Vagina (tissue), 2 donors: ENCODE measurements around the gene RGL3. TPM values are rescaled to one million over a fixed set of nuclear protein-coding genes. Genes with fewer than 3 reads are reported as not detected.

ENCODE experiments used
- DNase-seq, 2 donors: peaks; one replicate each; pipeline ENCODE4 v3.0.0-alpha.2; 2017; ENCODE audit errors: extremely low spot score in 2 of 2
- H3K27ac ChIP-seq: fragments of 200-600 bp; sonication (generic); one replicate; pipeline ENCODE4 v1.5.1; 2019
- H3K27me3 ChIP-seq: fragments of 200-600 bp; sonication (generic); one replicate; pipeline ENCODE4 v1.5.1; 2019
- H3K36me3 ChIP-seq, 2 donors: fragments of 200-600 bp; sonication (generic); one replicate each; pipeline ENCODE4 v1.5.1; 2017 to 2019
- H3K4me1 ChIP-seq: fragments of 200-600 bp; sonication (generic); one replicate; pipeline ENCODE4 v1.5.1; 2019
- H3K4me3 ChIP-seq, 2 donors: fragments of 200-600 bp; sonication (generic); 1 replicate in 1 of 2; 2 replicates in 1 of 2; pipeline ENCODE4 v1.5.1; 2016 to 2019
- H3K9me3 ChIP-seq: fragments of 200-600 bp; sonication (generic); one replicate; pipeline ENCODE4 v1.5.1; 2019
- CTCF ChIP-seq, 3 experiments: fragments of 450-650 bp in 2 of 3; fragments of 200-600 bp in 1 of 3; sonication (generic) in 1 of 3; IDR thresholded peaks; one replicate each; pipeline ENCODE4 v1.5.1; 2017 to 2019; ENCODE audit warnings: antibody characterized with exemption in 3 of 3, mild to moderate bottlenecking in 2 of 3, moderate library complexity in 2 of 3
- POLR2A ChIP-seq, 2 donors: fragments of 450-650 bp; IDR thresholded peaks; one replicate each; pipeline ENCODE4 v1.6.1; 2017; ENCODE audit warnings: antibody characterized with exemption in 2 of 2, mild to moderate bottlenecking in 2 of 2, moderate library complexity in 2 of 2
- POLR2AphosphoS5 ChIP-seq, 2 donors: sonication (generic); formaldehyde crosslinking; IDR thresholded peaks; one replicate each; pipeline ENCODE4 v1.9.0; 2017; ENCODE audit warnings: antibody characterized with exemption in 2 of 2, mild to moderate bottlenecking in 2 of 2, low read depth in 1 of 2; ENCODE audit not compliant: insufficient read depth in 1 of 2
- intact Hi-C: fragments of 100-400 bp; cut with DNase I; formaldehyde crosslinking; loops from one replicate; pipeline ENCODE4 v1.15.1; 2023
- total RNA-seq: library from RNA; depleted of rRNA; stranded (reverse); fragments of >200 nt; gene quantifications from one replicate; pipeline ENCODE4 v1.2.3, GENCODE V29; 2016

The RGL3 gene
- total RNA-seq, 1 donor from 2014 or later: 19.6 TPM

- Histone ChIP-seq H3K4me1 (no peaks in the 10 kb centered on the region), H3K27ac (no peak overlapping the region), H3K4me3 (no peak overlapping the region), H3K27me3 (no peaks in the 10 kb centered on the region), H3K9me3 (no peaks in the 10 kb centered on the region), H3K36me3 (peaks cover 0 to 4% of the 10 kb centered on the region in 2 donors)
- intact Hi-C loops: no loop called here
- TF ChIP-seq CTCF (IDR thresholded peaks at IDR 0.05) (no peak), POLR2A (IDR thresholded peaks at IDR 0.05) (no peak), POLR2AphosphoS5 (IDR thresholded peaks at IDR 0.05; ENCODE audit: insufficient read depth in 1 of 2, low read depth in 1 of 2) (no peak)
- DNase-seq: no peak
Observed at GRCh38 chr19:11399667-11400066, 19.4 kb downstream of the RGL3 start.

DNA sequence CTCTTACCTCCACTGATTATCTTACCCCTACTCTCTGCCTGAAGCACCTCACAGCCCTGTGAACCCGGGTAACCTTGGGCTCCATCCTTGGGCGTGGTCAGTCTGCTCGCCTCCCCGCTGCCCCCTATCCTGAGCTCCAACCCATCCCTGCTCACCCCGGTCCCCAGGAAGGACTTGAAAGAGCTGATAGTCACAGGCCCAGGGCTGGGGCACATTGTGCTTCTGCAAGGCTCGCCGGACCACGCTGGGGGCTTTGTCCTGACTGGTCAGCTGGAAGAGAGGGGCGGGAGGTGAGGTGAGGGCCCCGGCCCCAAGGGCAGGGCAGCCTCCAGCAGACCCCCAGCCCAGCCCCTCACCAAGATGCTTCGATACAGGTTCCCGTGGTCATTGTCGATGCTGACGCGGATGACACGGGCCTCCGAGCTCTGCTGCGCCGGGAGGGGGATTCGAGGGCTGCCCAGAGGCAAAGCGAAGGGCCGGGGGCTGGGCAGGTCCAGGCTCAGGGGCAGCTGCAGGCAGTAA is 22.0 kb downstream of the RGL3 start:
- Histone ChIP-seq H3K4me1 (no peaks in the 10 kb centered on the region), H3K27ac (no peak overlapping the region), H3K9me3 (no peaks in the 10 kb centered on the region), H3K36me3 (peaks cover 0 to 4% of the 10 kb centered on the region in 2 donors), H3K27me3 (no peaks in the 10 kb centered on the region), H3K4me3 (no peak overlapping the region)
- no peak for DNase-seq
- TF ChIP-seq POLR2AphosphoS5 (IDR thresholded peaks at IDR 0.05; ENCODE audit: insufficient read depth in 1 of 2, low read depth in 1 of 2) (no peak), POLR2A (IDR thresholded peaks at IDR 0.05) (no peak), CTCF (IDR thresholded peaks at IDR 0.05) (no peak)
- intact Hi-C loops: no loop called here

- intact Hi-C loops: no loop called here
- no peak overlapping the region for H3K27ac ChIP-seq
- H3K4me3 ChIP-seq: no peak overlapping the region
- DNase-seq: no peak
- no peaks in the 10 kb centered on the region for H3K27me3 ChIP-seq
- H3K36me3 ChIP-seq: no peaks in the 10 kb centered on the region
- no peaks in the 10 kb centered on the region for H3K4me1 ChIP-seq
- TF ChIP-seq CTCF (IDR thresholded peaks at IDR 0.05): no peak
- no peak for TF ChIP-seq POLR2AphosphoS5 (IDR thresholded peaks at IDR 0.05; ENCODE audit: insufficient read depth in 1 of 2, low read depth in 1 of 2)
- TF ChIP-seq POLR2A (IDR thresholded peaks at IDR 0.05): no peak
- H3K9me3 ChIP-seq: no peaks in the 10 kb centered on the region
Observed at GRCh38 chr19:11390933-11391680, 28.0 kb downstream of the RGL3 start.

DNA sequence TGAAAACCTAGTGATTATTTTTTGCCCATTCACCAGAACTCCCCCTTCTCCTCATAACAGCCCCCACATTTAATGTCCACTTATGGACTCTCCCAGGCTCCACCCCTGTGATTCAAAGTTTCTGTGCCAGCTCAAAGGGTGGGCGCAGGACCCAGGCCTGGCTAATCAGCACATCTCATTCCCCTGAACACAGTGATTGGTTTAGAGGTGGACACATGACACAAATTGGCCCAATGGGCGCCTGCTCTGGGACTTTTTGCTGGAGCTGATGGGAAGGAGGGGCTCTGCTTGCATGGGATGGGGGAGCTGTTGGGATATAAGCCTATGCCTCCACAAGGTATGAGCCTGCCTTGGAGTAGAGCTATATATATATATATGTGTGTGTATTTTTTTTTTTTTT is 28.8 kb downstream of the RGL3 start:
- Histone ChIP-seq H3K27me3 (no peaks in the 10 kb centered on the region), H3K27ac (no peak overlapping the region), H3K9me3 (no peaks in the 10 kb centered on the region), H3K4me1 (no peaks in the 10 kb centered on the region), H3K4me3 (no peak overlapping the region), H3K36me3 (no peaks in the 10 kb centered on the region)
- no peak for TF ChIP-seq CTCF (IDR thresholded peaks at IDR 0.05)
- DNase-seq: no peak
- intact Hi-C loops: no loop called here
